Ovary (tissue), 9 donors: ENCODE measurements around the gene TEDC1. TPM values are rescaled to one million over a fixed set of nuclear protein-coding genes. Genes with fewer than 3 reads are reported as not detected.

Source experiments
- DNase-seq, 5 donors: peaks; one replicate each; pipeline ENCODE4 v3.0.0-alpha.2; 2019 to 2020
- H3K27ac ChIP-seq, 2 donors: fragments of 200-600 bp; one replicate each; pipeline versions ENCODE4 v1.5.1 to v1.8.0; 2019 to 2022
- H3K27me3 ChIP-seq: fragments of 200-600 bp; one replicate; pipeline ENCODE4 v1.8.0; 2022
- H3K36me3 ChIP-seq: fragments of 200-600 bp; sonication (generic); one replicate; pipeline ENCODE4 v1.5.1; 2019
- H3K4me1 ChIP-seq: one replicate; pipeline ENCODE4 v1.8.1; 2013; ENCODE audit warnings: mild to moderate bottlenecking, moderate library complexity; ENCODE audit not compliant: insufficient read depth
- H3K4me3 ChIP-seq: fragments of 200-600 bp; sonication (generic); one replicate; pipeline ENCODE4 v1.5.1; 2017
- H3K9me3 ChIP-seq, 2 donors: fragments of 200-600 bp in 1 of 2; sonication (generic) in 1 of 2; one replicate each; pipeline versions ENCODE4 v1.5.1 to v1.8.1; 2013 to 2019; ENCODE audit warnings: mild to moderate bottlenecking in 1 of 2, moderate library complexity in 1 of 2
- EP300 ChIP-seq: sonication (generic); formaldehyde crosslinking; IDR thresholded peaks from one replicate; pipeline ENCODE4 v1.6.1; 2017; ENCODE audit warnings: antibody characterized with exemption
- POLR2A ChIP-seq: fragments of 450-650 bp; IDR thresholded peaks from one replicate; pipeline ENCODE4 v1.6.1; 2017; ENCODE audit warnings: antibody characterized with exemption, mild to moderate bottlenecking, moderate library complexity
- WGBS, 3 donors: extraction: QIAGEN DNeasy Blood & Tissue Kit in 1 of 3; methylation state at CpG; one replicate each; pipeline versions ENCODE4 v1.1.5 to v1.1.7; 2013 to 2017; 5-methylcytosine and 5-hydroxymethylcytosine counted together
- intact Hi-C, 4 donors: fragments of 100-400 bp; cut with DNase I; formaldehyde crosslinking; loops; one replicate each; pipeline versions ENCODE4 v1.11.0 to v1.15.1; 2022 to 2023
- polyA plus RNA-seq, 2 donors: library from polyadenylated mRNA; stranded (reverse); fragments of 200-250 nt in 1 of 2; fragments of 350-450 nt in 1 of 2; fragmentation: Illumina TruSeq in 1 of 2; extraction: RNeasy Lipid Tissue Mini Kit (QIAGEN cat#74804) in 1 of 2; gene quantifications; one replicate each; pipeline ENCODE4 v1.2.3, GENCODE V29; 2013 to 2014
- total RNA-seq, 7 donors: library from RNA; depleted of rRNA in 2 of 7; stranded (reverse); fragments of >200 nt in 2 of 7; fragmentation: NEBNext Ultra II Directional in 3 of 7; extraction: Animal tissue kit (Norgen Biotek cat#: 25700) in 3 of 7; gene quantifications; one replicate each; pipeline versions ENCODE4 v1.1.0 to v1.2.4, GENCODE V29; 2016 to 2023
- TF ChIP-seq, protein P1 (sequence below), 3 donors: fragments of 450-650 bp in 2 of 3; fragments of 200-600 bp in 1 of 3; IDR thresholded peaks; one replicate each; pipeline versions ENCODE4 v1.5.1 to v1.8.0; 2016 to 2022; ENCODE audit warnings: antibody characterized with exemption in 3 of 3, mild to moderate bottlenecking in 1 of 3
- donor health status: DM: no; HTN: no; CAD: no; lungs with moderate emphysema.
- donor health status: DM: no; HTN: no; CAD: no.
- donor health status: Bipolar disorder and iron deficiency.
- donor health status: DM: yes; HTN: yes; CAD: no.
- donor health status: DM: no; HTN: no; CAD: no.
- donor health status: DM: yes; HTN: yes; CAD: no.

The TEDC1 gene
- total and polyA plus RNA-seq, 9 donors = 2.6 to 8.2 (median 3.8) TPM; not detected in 1

DNA sequence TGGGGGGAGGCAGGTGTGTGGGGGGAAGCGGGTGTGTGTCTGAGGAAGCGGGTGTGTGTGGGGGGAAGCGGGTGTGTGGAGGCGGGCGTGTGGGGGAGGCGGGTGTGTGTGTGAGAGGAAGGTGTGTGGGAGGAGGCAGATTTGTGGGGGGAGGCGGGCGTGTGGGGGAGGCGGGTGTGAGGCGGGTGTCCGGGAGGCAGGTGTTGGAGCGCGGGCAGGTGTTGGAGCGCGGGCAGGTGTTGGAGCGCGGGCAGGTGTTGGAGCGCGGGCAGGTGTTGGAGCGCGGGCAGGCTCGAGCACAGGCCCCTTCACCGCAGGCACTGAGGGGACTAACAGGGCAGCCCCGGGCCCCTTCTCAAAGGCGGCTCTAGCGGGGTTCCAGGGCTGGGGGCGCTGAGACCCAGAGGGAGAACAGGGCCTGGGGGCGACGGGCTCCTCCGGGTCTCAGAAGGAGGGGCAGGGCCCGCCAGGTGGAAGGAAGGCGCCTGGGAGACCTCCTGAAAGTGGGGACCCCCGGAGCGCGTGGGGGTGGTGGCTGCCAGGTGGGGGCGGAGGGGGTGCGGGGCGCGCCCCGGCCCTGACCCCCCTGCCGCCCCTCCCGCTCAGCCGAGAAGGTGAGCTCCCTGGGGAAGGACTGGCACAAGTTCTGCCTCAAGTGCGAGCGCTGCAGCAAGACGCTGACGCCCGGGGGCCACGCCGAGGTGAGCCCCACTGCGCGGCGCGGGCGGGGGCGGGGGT lies 13.2 kb upstream of the TEDC1 start:
- peak in 2 of 5 donors; percentile 35 to 47 for DNase-seq
- Histone ChIP-seq H3K27ac (no peak overlapping the region), H3K4me3 (no peak overlapping the region), H3K4me1 (peaks cover 31% of the 10 kb centered on the region), H3K9me3 (no peaks in the 10 kb centered on the region), H3K36me3 (no peaks in the 10 kb centered on the region), H3K27me3 (no peaks in the 10 kb centered on the region)
- intact Hi-C loops = loop anchor here in 2 of 4 donors (10.0 kb wide), 2 partner anchors 53 to 63 kb away; partner anchors contain the start of gene MTA1 (in 1 of the 2)
- 22 to 34% (median 29%) methylated on average over 36 to 54 of the region's 56 CpGs for WGBS, 3 donors
- TF ChIP-seq, protein P1, sequence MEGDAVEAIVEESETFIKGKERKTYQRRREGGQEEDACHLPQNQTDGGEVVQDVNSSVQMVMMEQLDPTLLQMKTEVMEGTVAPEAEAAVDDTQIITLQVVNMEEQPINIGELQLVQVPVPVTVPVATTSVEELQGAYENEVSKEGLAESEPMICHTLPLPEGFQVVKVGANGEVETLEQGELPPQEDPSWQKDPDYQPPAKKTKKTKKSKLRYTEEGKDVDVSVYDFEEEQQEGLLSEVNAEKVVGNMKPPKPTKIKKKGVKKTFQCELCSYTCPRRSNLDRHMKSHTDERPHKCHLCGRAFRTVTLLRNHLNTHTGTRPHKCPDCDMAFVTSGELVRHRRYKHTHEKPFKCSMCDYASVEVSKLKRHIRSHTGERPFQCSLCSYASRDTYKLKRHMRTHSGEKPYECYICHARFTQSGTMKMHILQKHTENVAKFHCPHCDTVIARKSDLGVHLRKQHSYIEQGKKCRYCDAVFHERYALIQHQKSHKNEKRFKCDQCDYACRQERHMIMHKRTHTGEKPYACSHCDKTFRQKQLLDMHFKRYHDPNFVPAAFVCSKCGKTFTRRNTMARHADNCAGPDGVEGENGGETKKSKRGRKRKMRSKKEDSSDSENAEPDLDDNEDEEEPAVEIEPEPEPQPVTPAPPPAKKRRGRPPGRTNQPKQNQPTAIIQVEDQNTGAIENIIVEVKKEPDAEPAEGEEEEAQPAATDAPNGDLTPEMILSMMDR (IDR thresholded peaks at IDR 0.05) = no peak
- TF ChIP-seq POLR2A (no peak), EP300 (no peak)

DNA sequence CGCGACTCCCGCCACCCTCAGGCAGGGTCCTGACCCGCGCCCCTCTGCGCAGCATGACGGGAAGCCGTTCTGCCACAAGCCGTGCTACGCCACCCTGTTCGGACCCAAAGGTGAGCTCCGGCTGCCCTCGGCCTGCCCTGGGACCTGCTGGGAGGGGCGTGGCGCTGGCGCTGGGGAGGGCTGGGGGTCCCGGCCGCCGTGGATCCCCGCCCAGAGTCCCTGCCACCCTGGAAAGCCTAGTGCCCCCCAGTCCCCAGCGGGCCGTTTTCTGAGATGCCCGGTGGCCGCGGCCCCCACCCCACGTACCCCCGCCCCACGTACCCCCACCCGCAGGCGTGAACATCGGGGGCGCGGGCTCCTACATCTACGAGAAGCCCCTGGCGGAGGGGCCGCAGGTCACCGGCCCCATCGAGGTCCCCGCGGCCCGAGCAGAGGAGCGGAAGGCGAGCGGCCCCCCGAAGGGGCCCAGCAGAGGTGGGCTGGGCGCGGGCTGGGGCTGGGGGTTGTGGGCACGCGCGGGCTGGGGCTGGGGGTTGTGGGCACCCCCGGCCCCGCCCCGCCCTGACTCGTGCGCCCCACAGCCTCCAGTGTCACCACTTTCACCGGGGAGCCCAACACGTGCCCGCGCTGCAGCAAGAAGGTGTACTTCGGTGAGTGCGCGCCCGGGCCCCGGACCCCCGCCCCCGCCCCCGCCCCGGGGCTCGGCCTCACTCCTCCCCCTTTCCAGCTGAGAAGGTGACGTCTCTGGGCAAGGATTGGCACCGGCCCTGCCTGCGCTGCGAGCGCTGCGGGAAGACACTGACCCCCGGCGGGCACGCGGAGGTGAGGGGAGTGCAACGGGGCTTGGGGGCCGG lies 12.4 kb upstream of the TEDC1 start:
- Histone ChIP-seq H3K27ac (no peak overlapping the region), H3K36me3 (no peaks in the 10 kb centered on the region), H3K9me3 (no peaks in the 10 kb centered on the region), H3K27me3 (no peaks in the 10 kb centered on the region), H3K4me3 (no peak overlapping the region), H3K4me1 (peaks cover 29% of the 10 kb centered on the region)
- no peak for TF ChIP-seq POLR2A
- TF ChIP-seq, protein P1 (IDR thresholded peaks at IDR 0.05) = no peak
- no peak for TF ChIP-seq EP300
- DNase-seq = peak in 2 of 5 donors; percentile 37 to 45
- intact Hi-C loops = loop anchor here in 2 of 4 donors (10.0 kb wide), 2 partner anchors 54 to 64 kb away; partner anchors contain the start of gene MTA1 (in 1 of the 2)
- 47 to 61% (median 50%) methylated on average over 40 to 81 of the region's 81 CpGs for WGBS, 3 donors

DNA sequence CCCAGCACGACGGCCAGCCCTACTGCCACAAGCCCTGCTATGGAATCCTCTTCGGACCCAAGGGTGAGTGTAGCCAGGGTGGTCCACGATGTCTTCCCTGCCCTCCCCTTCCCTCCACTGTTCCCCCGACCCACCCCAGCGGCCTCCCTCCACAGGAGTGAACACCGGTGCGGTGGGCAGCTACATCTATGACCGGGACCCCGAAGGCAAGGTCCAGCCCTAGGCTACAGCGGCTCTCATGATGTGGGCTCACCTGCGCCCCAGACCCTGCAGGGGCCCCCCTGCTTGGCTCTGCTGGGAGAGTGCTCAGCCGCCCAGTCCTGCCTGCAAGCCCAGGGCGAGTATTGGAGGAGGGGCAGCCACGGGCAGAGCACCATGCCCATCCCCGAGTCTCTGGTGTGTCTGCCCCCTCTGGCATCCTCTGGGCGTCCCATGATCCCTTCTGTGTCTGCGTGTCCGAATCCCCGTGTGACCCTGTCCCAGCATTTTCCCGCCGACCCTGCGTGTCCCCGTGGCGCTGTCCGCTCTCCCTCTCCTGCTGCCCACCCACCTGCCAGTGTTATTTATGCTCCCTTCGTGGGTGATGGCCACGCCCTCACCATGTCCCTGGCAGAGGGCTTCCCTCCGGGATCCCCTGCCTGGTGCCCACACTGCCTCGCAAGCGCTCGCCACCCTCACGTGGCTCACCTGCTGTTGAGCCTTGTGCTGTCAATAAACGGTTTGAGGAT lies 11.5 kb upstream of the TEDC1 start:
- Histone ChIP-seq H3K27me3 (no peaks in the 10 kb centered on the region), H3K9me3 (no peaks in the 10 kb centered on the region), H3K27ac (no peak overlapping the region), H3K4me3 (no peak overlapping the region), H3K4me1 (peaks cover 26% of the 10 kb centered on the region), H3K36me3 (no peaks in the 10 kb centered on the region)
- TF ChIP-seq EP300 (no peak), POLR2A (no peak)
- TF ChIP-seq, protein P1 (IDR thresholded peaks at IDR 0.05) = no peak
- intact Hi-C loops = loop anchor here in 2 of 4 donors (10.0 kb wide), 2 partner anchors 55 to 65 kb away; partner anchors contain the start of gene MTA1 (in 1 of the 2)
- WGBS, 3 donors = 75 to 83% (median 81%) methylated on average over 32 to 34 of the region's 34 CpGs
- peak in 2 of 5 donors; percentile 45 to 47 for DNase-seq

DNA sequence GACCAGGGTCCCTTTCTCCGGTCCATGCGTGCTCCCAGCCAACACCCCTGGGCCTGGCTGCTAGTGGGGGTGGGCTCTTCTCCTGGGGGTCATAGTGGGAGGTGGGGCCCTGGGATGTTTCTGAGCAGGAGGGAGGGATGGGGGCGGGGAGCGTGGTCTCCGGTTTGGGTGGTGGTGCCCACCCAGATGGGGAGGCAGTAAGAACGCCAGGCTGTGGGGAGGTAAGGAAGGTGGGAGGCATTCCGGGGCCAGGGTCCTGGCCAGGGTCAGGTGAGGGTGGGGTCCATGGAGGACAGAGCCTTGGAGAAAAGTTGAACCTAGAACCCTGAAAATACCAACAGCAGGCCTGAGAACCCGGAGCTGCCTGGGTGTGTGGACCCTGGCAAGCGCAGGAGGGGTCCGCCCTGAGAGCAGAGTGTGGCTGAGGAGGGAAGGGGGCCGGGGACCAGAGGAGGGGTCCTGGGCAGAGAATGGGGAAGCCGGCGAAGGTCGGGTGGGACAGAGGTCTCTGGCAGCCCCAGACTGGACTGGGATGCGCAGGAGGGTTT lies 10.8 kb upstream of the TEDC1 start:
- Histone ChIP-seq H3K4me3 (no peak overlapping the region), H3K4me1 (peaks cover 25% of the 10 kb centered on the region), H3K36me3 (no peaks in the 10 kb centered on the region), H3K27me3 (no peaks in the 10 kb centered on the region), H3K9me3 (no peaks in the 10 kb centered on the region), H3K27ac (no peak overlapping the region)
- DNase-seq = peak in 2 of 5 donors; percentile 52 to 56
- TF ChIP-seq POLR2A (no peak), EP300 (no peak)
- TF ChIP-seq, protein P1 (IDR thresholded peaks at IDR 0.05) = no peak
- 63 to 69% (median 64%) methylated on average over 15 of the region's 15 CpGs for WGBS, 3 donors
- intact Hi-C loops = no loop called here
